PC-3 (cell line): ENCODE results near the gene NR2F2. TPM values are rescaled to one million over a fixed set of nuclear protein-coding genes. Genes with fewer than 3 reads are reported as not detected.

ENCODE experiments used
- ATAC-seq: fragments of 200-7000 bp; cut with Tn5 transposase; 2 replicates; pipeline ENCODE4 v1.9.1; 2020; ENCODE audit warnings: mild to moderate bottlenecking, moderate library complexity
- BruUV-seq: library from RNA; stranded (reverse); fragments of 400-500 nt; replicated peaks from 2 replicates; lab custom pipeline; 2021; lab: Mats Ljungman, UMichigan
- CTCF ChIA-PET: fragments of 300-600 bp; sonication (Branson Sonifier 250); formaldehyde crosslinking; loops from one replicate; lab custom pipeline; 2022; ENCODE audit warnings: antibody characterized with exemption; lab: Charles Lee
- POLR2A ChIA-PET: fragments of 300-600 bp; sonication (Branson Sonifier 250); formaldehyde crosslinking; loops from one replicate; lab custom pipeline; 2022; ENCODE audit warnings: antibody characterized with exemption; ENCODE audit not compliant: unreplicated experiment; lab: Charles Lee
- DNase-seq: peaks from one replicate; pipeline ENCODE4 v3.0.0-alpha.2; 2015
- H2AFZ ChIP-seq: fragments of 300-600 bp; sonication (generic); 2 replicates; pipeline ENCODE4 v1.6.0; 2016; ENCODE audit warnings: antibody characterized with exemption, low read length
- H3F3A ChIP-seq: fragments of 300-600 bp; sonication (generic); one replicate; pipeline ENCODE4 v1.6.0; 2017; ENCODE audit warnings: antibody characterized with exemption, low read length, control low read depth, mild to moderate bottlenecking; ENCODE audit not compliant: unreplicated experiment
- H3K27ac ChIP-seq: fragments of 300-600 bp; sonication (generic); 2 replicates; pipeline ENCODE4 v1.5.1; 2016; ENCODE audit warnings: mild to moderate bottlenecking, low read length
- H3K27me3 ChIP-seq: fragments of 300-600 bp; sonication (generic); 2 replicates; pipeline ENCODE4 v1.6.1; 2016; ENCODE audit warnings: low read length, mixed read lengths
- H3K36me3 ChIP-seq: fragments of 300-600 bp; sonication (generic); 2 replicates; pipeline ENCODE4 v1.6.1; 2016; ENCODE audit warnings: low read depth, mixed run types, low read length, mixed read lengths
- H3K4me1 ChIP-seq: fragments of 300-600 bp; sonication (generic); 2 replicates; pipeline ENCODE4 v1.5.1; 2016; ENCODE audit warnings: low read length; ENCODE audit not compliant: insufficient read depth
- H3K4me2 ChIP-seq: fragments of 300-600 bp; sonication (generic); 2 replicates; pipeline ENCODE4 v1.6.0; 2016; ENCODE audit warnings: low read length
- H3K4me3 ChIP-seq: fragments of 300-600 bp; sonication (generic); 2 replicates; pipeline ENCODE4 v1.5.1; 2016; ENCODE audit warnings: mild to moderate bottlenecking, low read length, mixed read lengths
- H3K79me2 ChIP-seq: fragments of 300-600 bp; sonication (generic); 2 replicates; pipeline ENCODE4 v1.6.1; 2017; ENCODE audit warnings: low read length, mixed read lengths
- H3K9ac ChIP-seq: fragments of 300-600 bp; sonication (generic); 2 replicates; pipeline ENCODE4 v1.6.0; 2016; ENCODE audit warnings: mild to moderate bottlenecking, low read length
- H3K9me2 ChIP-seq: fragments of 300-600 bp; sonication (generic); replicated peaks from 2 replicates; pipeline ENCODE4 v1.6.1; 2016; ENCODE audit warnings: mixed run types, low read length, mixed read lengths
- H3K9me3 ChIP-seq: fragments of 300-600 bp; sonication (generic); 2 replicates; pipeline ENCODE4 v1.6.1; 2016; ENCODE audit warnings: low read length, mixed read lengths
- H4K20me1 ChIP-seq: fragments of 300-600 bp; sonication (generic); 2 replicates; pipeline ENCODE4 v1.6.1; 2016; ENCODE audit warnings: low read length, mixed read lengths
- CTCF ChIP-seq: fragments of 300-600 bp; sonication (generic); conservative IDR thresholded peaks from 2 replicates; pipeline ENCODE4 v1.5.1; 2017; ENCODE audit warnings: antibody characterized with exemption, low read depth, mild to moderate bottlenecking, low read length
- EZH2 ChIP-seq: fragments of 300-600 bp; sonication (generic); IDR thresholded peaks from one replicate; pipeline ENCODE4 v1.6.1; 2017; ENCODE audit warnings: antibody characterized with exemption, mild to moderate bottlenecking, low read length; ENCODE audit not compliant: unreplicated experiment
- EZH2phosphoT487 ChIP-seq: fragments of 300-600 bp; sonication (generic); IDR thresholded peaks from 2 replicates; pipeline ENCODE4 v1.6.1; 2018; ENCODE audit warnings: mild to moderate bottlenecking, antibody characterized with exemption, low read length, borderline replicate concordance
- intact Hi-C: fragments of 100-400 bp; cut with micrococcal nuclease; formaldehyde crosslinking; loops from 2 replicates; pipeline ENCODE4 v1.9.0; 2023
- total RNA-seq: library from RNA; depleted of rRNA; stranded (reverse); fragments of >200 nt; gene quantifications from 2 replicates; pipeline ENCODE4 v1.2.3, GENCODE V29; 2014

NR2F2 gene
- total RNA-seq, 1 experiment from 2014 or later = 19.6 TPM

- no peaks in the 10 kb centered on the region for H3K27me3 ChIP-seq
- H3K79me2 ChIP-seq = peaks cover 73% of the 10 kb centered on the region
- DNase-seq (no peak), ATAC-seq (no peak)
- no peaks in the 10 kb centered on the region for H3K9me3 ChIP-seq
- H3K9ac ChIP-seq = no peak overlapping the region
- intact Hi-C loops = loop anchor here (5.0 kb wide), 1 partner anchor 1320 kb away; no protein-coding TSS in a partner anchor
- no peak overlapping the region for H2AFZ ChIP-seq
- no TSS peak for BruUV-seq
- no peak overlapping the region for H3K4me2 ChIP-seq
- no peaks in the 10 kb centered on the region for H3K4me1 ChIP-seq
- TF ChIP-seq EZH2phosphoT487 (no peak), EZH2 (no peak), CTCF (no peak)
- H4K20me1 ChIP-seq = no peaks in the 10 kb centered on the region
- H3K36me3 ChIP-seq = peaks cover 5% of the 10 kb centered on the region; the same call in 1 of the 2 replicates
- H3K27ac ChIP-seq = no peak overlapping the region
- H3F3A ChIP-seq = no peaks in the 10 kb centered on the region
- no peak overlapping the region for H3K4me3 ChIP-seq
- ChIA-PET CTCF (no interaction called here), POLR2A (no interaction called here)
- H3K9me2 ChIP-seq = no peaks in the 10 kb centered on the region
These were observed 16.9 kb downstream of the NR2F2 start for GRCh38 chr15:96347181-96348111.

GRCh38 chr15:96348112-96349027 is 17.9 kb downstream of the NR2F2 start:
- Histone ChIP-seq H3K27ac (no peak overlapping the region), H3K9me2 (no peaks in the 10 kb centered on the region), H3K4me1 (no peaks in the 10 kb centered on the region), H3K4me2 (no peak overlapping the region), H3K36me3 (peaks cover 5% of the 10 kb centered on the region; the same call in 1 of the 2 replicates), H3K9me3 (no peaks in the 10 kb centered on the region), H3K4me3 (no peak overlapping the region), H4K20me1 (no peaks in the 10 kb centered on the region), H3K9ac (no peak overlapping the region), H3K79me2 (peaks cover 64% of the 10 kb centered on the region), H3F3A (no peaks in the 10 kb centered on the region), H3K27me3 (no peaks in the 10 kb centered on the region), H2AFZ (no peak overlapping the region)
- DNase-seq (no peak), ATAC-seq (no peak)
- TF ChIP-seq EZH2 (no peak), EZH2phosphoT487 (no peak), CTCF (no peak)
- intact Hi-C loops = loop anchor here (5.0 kb wide), 1 partner anchor 1321 kb away; no protein-coding TSS in a partner anchor
- CTCF ChIA-PET = no interaction called here
- POLR2A ChIA-PET = no interaction called here
- BruUV-seq = no TSS peak
